Panc1 (cell line): Measurements from ENCODE around the gene SMIM38. TPM values are rescaled to one million over a fixed set of nuclear protein-coding genes. Genes with fewer than 3 reads are reported as not detected.

Experiments
- ATAC-seq: fragments of 200-7000 bp; cut with Tn5 transposase; 2 replicates; pipeline ENCODE4 v1.9.1; 2020; ENCODE audit warnings: mild to moderate bottlenecking, moderate library complexity
- Bru-seq: library from RNA; stranded (reverse); fragments of 400-500 nt; gene quantifications from one replicate; lab custom pipeline; 2021; lab: Mats Ljungman, UMichigan
- BruChase-seq, 2 experiments: library from RNA; stranded (reverse); fragments of 400-500 nt; gene quantifications; one replicate each; lab custom pipeline; 2021; lab: Mats Ljungman, UMichigan
- BruUV-seq: library from RNA; stranded (reverse); fragments of 400-500 nt; replicated peaks from 2 replicates; lab custom pipeline; 2021; lab: Mats Ljungman, UMichigan
- CTCF ChIA-PET: fragments of 300-600 bp; sonication (Branson Sonifier 250); formaldehyde crosslinking; loops from one replicate; lab custom pipeline; 2022; ENCODE audit warnings: antibody characterized with exemption; lab: Charles Lee
- POLR2A ChIA-PET: fragments of 300-600 bp; sonication (Branson Sonifier 250); formaldehyde crosslinking; loops from one replicate; lab custom pipeline; 2022; ENCODE audit warnings: antibody characterized with exemption; lab: Charles Lee
- DNase-seq: peaks from one replicate; pipeline ENCODE4 v3.0.0-alpha.2; 2010; ENCODE audit warnings: low read depth, low spot score
- H3K27ac ChIP-seq: 2 replicates; pipeline ENCODE4 v1.5.1; 2011; ENCODE audit warnings: mild to moderate bottlenecking, low read length, inconsistent platforms
- H3K27me3 ChIP-seq: fragments of 200-500 bp; sonication (Bioruptor generic); 2 replicates; pipeline ENCODE4 v1.6.0; 2014; ENCODE audit warnings: low read length, inconsistent platforms; ENCODE audit not compliant: control insufficient read depth, insufficient read depth
- H3K36me3 ChIP-seq: fragments of 200-500 bp; sonication (Bioruptor generic); 2 replicates; pipeline ENCODE4 v1.5.1; 2014; ENCODE audit warnings: inconsistent platforms, mild to moderate bottlenecking, low read length, moderate library complexity; ENCODE audit not compliant: control insufficient read depth, insufficient read depth
- H3K4me1 ChIP-seq: 2 replicates; pipeline ENCODE4 v1.5.1; 2011; ENCODE audit warnings: inconsistent platforms, mild to moderate bottlenecking, low read length, moderate library complexity; ENCODE audit not compliant: control insufficient read depth, insufficient read depth
- H3K4me3 ChIP-seq, 2 experiments: 2 replicates each; pipeline ENCODE4 v1.5.1; 2011 to 2012; ENCODE audit warnings: low read depth in 2 of 2, low read length in 2 of 2, mild to moderate bottlenecking in 2 of 2, inconsistent platforms in 1 of 2, moderate library complexity in 1 of 2
- H3K9me3 ChIP-seq: fragments of 200-500 bp; sonication (Bioruptor generic); 2 replicates; pipeline ENCODE4 v1.5.1; 2014; ENCODE audit warnings: low read depth, mild to moderate bottlenecking, inconsistent platforms, low read length, moderate library complexity; ENCODE audit not compliant: control insufficient read depth, insufficient read depth
- CTCF ChIP-seq: fragments of 450-650 bp; IDR thresholded peaks from 2 replicates; pipeline ENCODE4 v1.5.1; 2017; ENCODE audit warnings: mild to moderate bottlenecking
- POLR2AphosphoS5 ChIP-seq: IDR thresholded peaks from 2 replicates; pipeline ENCODE4 v1.6.1; 2012; ENCODE audit warnings: mild to moderate bottlenecking, low read depth, low read length, moderate library complexity
- REST ChIP-seq, 2 experiments: IDR thresholded peaks; 2 replicates each; pipeline ENCODE4 v1.6.1; 2011 to 2012; ENCODE audit warnings: low read depth in 2 of 2, control low read depth in 1 of 2, low read length in 1 of 2, mild to moderate bottlenecking in 1 of 2, moderate library complexity in 1 of 2; ENCODE audit not compliant: insufficient read depth in 1 of 2
- SIN3A ChIP-seq: IDR thresholded peaks from 2 replicates; pipeline ENCODE4 v1.6.1; 2012; ENCODE audit warnings: low read depth, mild to moderate bottlenecking, low read length, moderate library complexity, borderline replicate concordance; ENCODE audit not compliant: insufficient read depth
- TCF7L2 ChIP-seq: IDR thresholded peaks from 2 replicates; pipeline ENCODE4 v1.6.1; 2011; ENCODE audit warnings: mild to moderate bottlenecking, low read depth, low read length, inconsistent platforms
- in situ Hi-C: cut with HindIII; loops from 2 replicates; pipeline ENCODE4 v1.10.0; 2016; ENCODE audit warnings: low sequenced_read_pairs, low pct_unique_long_range_greater_than_20kb
- intact Hi-C: fragments of 100-400 bp; cut with micrococcal nuclease; formaldehyde crosslinking; loops from one replicate; pipeline ENCODE4 v1.10.0; 2022; ENCODE audit not compliant: unreplicated experiment
- long read RNA-seq: library from polyadenylated mRNA; unstranded; transcript quantifications from one replicate; pipeline ENCODE4 v2.0.0, GENCODE V29; 2021; ENCODE audit not compliant: unreplicated experiment
- polyA plus RNA-seq: library from polyadenylated mRNA; unstranded; fragments of >200 nt; gene quantifications from one replicate; pipeline ENCODE4 v1.2.1, GENCODE V29; 2012; ENCODE audit warnings: missing spikeins; ENCODE audit not compliant: insufficient read length
- total RNA-seq: library from RNA; stranded (reverse); gene quantifications from one replicate; pipeline ENCODE4 v1.2.1, GENCODE V29; 2021; ENCODE audit not compliant: unreplicated experiment

SMIM38 gene
- 0.46 TPM for total RNA-seq
- polyA plus RNA-seq, result 0.15 TPM
- percentile 35 among the genes with signal in this experiment for Bru-seq, nascent RNA
- BruChase-seq, experiment 1, labeled RNA remaining after a 2-hour chase, result percentile 27 among the genes with signal in this experiment
- percentile 39 among the genes with signal in this experiment for BruChase-seq, experiment 2, labeled RNA remaining after a 6-hour chase
- long read RNA-seq, result 0 reads

GRCh38 chr11:69155302-69156234 lies at the start of gene SMIM38:
TSS of gene SMIM38 (plus strand) at chr11:69155935. CDS start at chr11:69157847, 1,912 bp downstream.
- 0 out of 2 replicates have a peak within 1 kb of the TSS, but pooled peaks have one; percentile 39 for H3K27ac ChIP-seq
- ChIA-PET POLR2A (no interaction called here), CTCF (no interaction called here)
- in situ Hi-C loops, result no loop called here
- TF ChIP-seq SIN3A (no peak), POLR2AphosphoS5 (no peak), CTCF (no peak), REST (IDR thresholded peaks at IDR 0.05; ENCODE audit: insufficient read depth in 1 of 2, low read depth in 2 of 2, low read length in 1 of 2) (no peak), TCF7L2 (no peak)
- BruUV-seq, result no TSS peak
- H3K4me1 ChIP-seq, result no peaks in the 10 kb centered on the region; the same call in 1 of the 2 replicates
- no peak for DNase-seq
- no peaks in the 10 kb centered on the region for H3K9me3 ChIP-seq
- H3K27me3 ChIP-seq, result no peaks in the 10 kb centered on the region
- intact Hi-C loops, result no loop called here
- no peak within 1 kb of the TSS for H3K4me3 ChIP-seq
- H3K36me3 ChIP-seq, result no peaks in the 10 kb centered on the region
- ATAC-seq, result no peak

DNA sequence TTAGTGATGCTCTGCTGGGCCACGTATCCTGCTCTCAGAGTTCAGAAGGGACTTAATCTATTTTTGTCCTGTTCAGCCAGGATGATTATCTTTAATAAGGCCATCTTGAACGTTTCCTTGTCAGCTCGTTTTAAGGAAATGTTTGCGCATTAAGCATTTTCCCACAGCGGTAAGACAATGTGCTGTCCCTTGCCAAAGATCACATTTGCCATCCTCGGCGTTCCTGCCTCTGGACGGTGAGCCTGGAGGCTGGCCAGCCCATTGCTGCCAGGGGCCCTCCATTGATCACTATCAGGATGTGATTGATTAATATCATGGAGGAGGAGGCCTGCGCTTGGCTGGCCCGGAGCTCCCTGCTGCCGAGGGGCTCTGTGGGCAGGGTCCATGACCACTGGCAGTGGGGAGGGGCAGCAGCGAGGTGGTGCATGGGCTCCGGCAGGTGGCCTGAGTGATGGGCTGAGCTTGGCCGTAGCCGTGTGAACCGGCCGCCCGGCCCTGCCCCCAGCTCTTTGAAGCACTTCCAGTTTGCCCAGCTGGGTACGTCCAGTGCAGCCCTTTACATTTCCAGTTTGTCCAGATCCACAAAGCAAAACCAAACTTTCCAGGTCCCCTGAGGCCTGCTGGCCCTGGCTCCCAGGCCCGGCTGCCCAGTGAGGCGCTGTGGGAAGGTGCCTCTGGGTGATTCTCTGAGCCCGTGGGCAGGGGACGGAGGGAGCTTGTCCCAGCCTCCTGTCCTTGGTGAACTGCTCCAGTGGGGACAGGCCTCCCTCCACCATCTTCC lies 49.5 kb upstream of the SMIM38 start:
- TF ChIP-seq SIN3A (no peak), CTCF (no peak), POLR2AphosphoS5 (no peak), TCF7L2 (no peak), REST (IDR thresholded peaks at IDR 0.05; ENCODE audit: insufficient read depth in 1 of 2, low read depth in 2 of 2, low read length in 1 of 2) (no peak)
- peak overlapping the region; percentile 65; the same call in 1 of the 2 replicates for H3K27ac ChIP-seq
- ATAC-seq, result no peak

More for the DNA sequence above, 49.5 kb upstream of the SMIM38 start:
- in situ Hi-C loops, result no loop called here
- CTCF ChIA-PET, result no interaction called here
- no TSS peak for BruUV-seq
- Histone ChIP-seq H3K27me3 (no peaks in the 10 kb centered on the region), H3K9me3 (no peaks in the 10 kb centered on the region), H3K36me3 (no peaks in the 10 kb centered on the region), H3K4me1 (peaks cover 39% of the 10 kb centered on the region), H3K4me3 (no peak overlapping the region)
- no peak for DNase-seq
- intact Hi-C loops, result loop anchor here (10.0 kb wide), 2 partner anchors 109 to 569 kb away; partner anchors contain the start of gene LTO1
- POLR2A ChIA-PET, result no interaction called here
